GM21528 (cell line): ENCODE results near the gene RPL10.

Source experiments
- ATAC-seq: cut with Tn5 transposase; IDR thresholded peaks from one replicate; pipeline ENCODE4 v1.9.1; 2021; ENCODE audit warnings: mild to moderate bottlenecking, moderate library complexity; ENCODE audit not compliant: unreplicated experiment, low FRiP score

Gene RPL10

GRCh38 chrX:154443992-154444754, 46.0 kb downstream of the RPL10 start, which contains the start of gene FAM50A:
Gene FAM50A (plus strand): TSS chrX:154444141. CDS start chrX:154444236, 95 bp downstream.
- ATAC-seq = peak; percentile 59

- ATAC-seq = no peak
These were observed 46.6 kb downstream of the RPL10 start for GRCh38 chrX:154444755-154445246.

GRCh38 chrX:154445776-154446175, 47.6 kb downstream of the RPL10 start:
- no peak for ATAC-seq

DNA sequence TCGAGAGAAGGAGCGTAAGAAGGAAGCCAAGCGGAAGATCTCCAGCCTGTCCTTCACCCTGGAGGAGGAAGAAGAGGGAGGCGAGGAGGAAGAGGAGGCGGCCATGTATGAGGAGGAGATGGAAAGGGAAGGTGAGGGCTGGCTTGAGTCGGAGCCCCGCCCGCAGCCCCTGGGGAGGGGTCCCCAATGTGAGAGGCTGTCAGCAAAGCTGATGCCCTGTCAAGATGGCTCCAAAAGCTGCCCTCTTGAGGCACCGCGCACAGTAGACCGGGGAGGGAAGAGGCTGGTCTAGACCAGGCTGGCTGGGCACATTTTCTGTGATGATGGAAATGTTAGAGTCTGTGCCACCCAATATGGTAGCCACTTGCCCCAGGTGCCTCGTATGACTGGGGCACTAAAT, 48.3 kb downstream of the RPL10 start:
- ATAC-seq = no peak

DNA sequence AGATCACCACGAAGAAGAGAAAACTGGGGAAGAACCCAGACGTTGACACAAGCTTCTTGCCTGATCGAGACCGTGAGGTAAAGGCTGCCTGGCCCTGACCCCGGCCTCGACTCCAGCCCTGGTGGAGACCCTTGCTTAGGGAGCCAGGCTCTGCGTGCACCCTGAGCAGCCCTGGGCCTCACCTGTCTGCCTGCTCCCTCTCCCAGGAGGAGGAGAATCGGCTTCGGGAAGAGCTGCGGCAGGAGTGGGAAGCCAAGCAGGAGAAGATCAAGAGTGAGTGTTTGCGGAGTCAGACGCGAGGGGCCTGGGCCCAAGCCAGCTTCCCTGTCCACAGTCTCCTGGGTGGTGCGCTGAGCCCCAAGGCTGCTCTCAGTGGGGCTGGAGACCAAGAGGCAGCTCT, 50.3 kb downstream of the RPL10 start:
- no peak for ATAC-seq

DNA sequence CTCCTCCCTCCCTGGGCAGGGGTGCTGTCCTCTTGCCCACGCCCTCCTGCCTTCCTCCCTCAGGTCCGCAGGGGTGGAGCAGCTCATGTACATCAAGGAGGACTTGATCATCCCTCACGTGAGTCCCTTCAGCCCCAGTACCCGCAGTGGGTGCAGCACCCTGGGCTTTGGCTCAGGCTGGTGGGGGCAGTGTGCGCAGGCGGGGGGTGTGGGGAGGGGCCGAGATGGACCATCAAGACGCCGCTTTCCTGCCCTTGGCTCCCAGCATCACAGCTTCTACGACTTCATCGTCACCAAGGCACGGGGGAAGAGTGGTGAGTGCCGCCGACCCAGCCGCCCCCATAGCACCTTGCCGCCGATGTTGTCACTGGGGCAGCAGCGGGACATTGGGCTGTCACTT, 51.4 kb downstream of the RPL10 start:
- no peak for ATAC-seq

GRCh38 chrX:154450312-154450711, 52.1 kb downstream of the RPL10 start:
- no peak for ATAC-seq
